Measurements from ENCODE around the gene ADARB1. TPM values are rescaled to one million over a fixed set of nuclear protein-coding genes. Genes with fewer than 3 reads are reported as not detected.

ADARB1 gene
- total RNA-seq, 4 donors from 2014 or later: 3.4 to 15.6 (median 5.7) TPM

DNA sequence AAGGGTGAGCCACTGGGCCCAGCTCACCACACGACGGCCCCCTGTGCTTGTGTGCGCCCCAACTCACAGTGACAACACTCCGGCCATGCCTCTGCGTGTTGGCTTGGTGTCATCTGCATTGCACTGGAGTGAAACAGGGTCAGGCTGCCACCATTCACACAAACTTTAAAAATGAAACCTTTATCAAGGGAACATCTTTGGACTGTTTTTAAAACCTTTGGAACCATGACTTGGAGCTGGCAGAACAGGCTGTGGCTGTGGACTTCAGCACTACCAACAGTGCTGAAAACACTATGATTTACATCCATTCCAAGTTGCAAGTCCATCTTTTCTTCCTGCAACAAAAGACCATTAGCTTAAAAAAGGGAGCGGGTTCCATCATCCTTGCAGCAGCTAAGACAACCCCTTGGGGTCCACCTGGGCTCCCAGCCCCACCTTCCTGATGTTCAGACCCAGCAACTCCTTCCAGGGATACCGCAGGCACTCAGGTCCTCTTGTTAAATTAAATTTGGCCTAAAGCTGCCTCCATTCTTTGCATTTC, 187.7 kb downstream of the ADARB1 start:
- no peak for TF ChIP-seq POLR2A (IDR thresholded peaks at IDR 0.05)
- TF ChIP-seq, protein P1, sequence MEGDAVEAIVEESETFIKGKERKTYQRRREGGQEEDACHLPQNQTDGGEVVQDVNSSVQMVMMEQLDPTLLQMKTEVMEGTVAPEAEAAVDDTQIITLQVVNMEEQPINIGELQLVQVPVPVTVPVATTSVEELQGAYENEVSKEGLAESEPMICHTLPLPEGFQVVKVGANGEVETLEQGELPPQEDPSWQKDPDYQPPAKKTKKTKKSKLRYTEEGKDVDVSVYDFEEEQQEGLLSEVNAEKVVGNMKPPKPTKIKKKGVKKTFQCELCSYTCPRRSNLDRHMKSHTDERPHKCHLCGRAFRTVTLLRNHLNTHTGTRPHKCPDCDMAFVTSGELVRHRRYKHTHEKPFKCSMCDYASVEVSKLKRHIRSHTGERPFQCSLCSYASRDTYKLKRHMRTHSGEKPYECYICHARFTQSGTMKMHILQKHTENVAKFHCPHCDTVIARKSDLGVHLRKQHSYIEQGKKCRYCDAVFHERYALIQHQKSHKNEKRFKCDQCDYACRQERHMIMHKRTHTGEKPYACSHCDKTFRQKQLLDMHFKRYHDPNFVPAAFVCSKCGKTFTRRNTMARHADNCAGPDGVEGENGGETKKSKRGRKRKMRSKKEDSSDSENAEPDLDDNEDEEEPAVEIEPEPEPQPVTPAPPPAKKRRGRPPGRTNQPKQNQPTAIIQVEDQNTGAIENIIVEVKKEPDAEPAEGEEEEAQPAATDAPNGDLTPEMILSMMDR (IDR thresholded peaks at IDR 0.05): no peak
- peaks cover 20 to 55% (median 21%) of the 10 kb centered on the region in 3 donors for H3K36me3 ChIP-seq
- H3K9me3 ChIP-seq: no peaks in the 10 kb centered on the region
- no peak overlapping the region for H3K4me3 ChIP-seq
- intact Hi-C loops (cut with DNase I): no loop called here
- peaks cover 0 to 2% (median 0%) of the 10 kb centered on the region in 3 donors for H3K4me1 ChIP-seq
- H3K27ac ChIP-seq: no peak overlapping the region
- peaks cover 0 to 25% (median 0%) of the 10 kb centered on the region in 4 donors for H3K27me3 ChIP-seq
- 88 to 97% methylated on average over 6 to 7 of the region's 7 CpGs for WGBS, 2 donors
- no peak for DNase-seq

DNA sequence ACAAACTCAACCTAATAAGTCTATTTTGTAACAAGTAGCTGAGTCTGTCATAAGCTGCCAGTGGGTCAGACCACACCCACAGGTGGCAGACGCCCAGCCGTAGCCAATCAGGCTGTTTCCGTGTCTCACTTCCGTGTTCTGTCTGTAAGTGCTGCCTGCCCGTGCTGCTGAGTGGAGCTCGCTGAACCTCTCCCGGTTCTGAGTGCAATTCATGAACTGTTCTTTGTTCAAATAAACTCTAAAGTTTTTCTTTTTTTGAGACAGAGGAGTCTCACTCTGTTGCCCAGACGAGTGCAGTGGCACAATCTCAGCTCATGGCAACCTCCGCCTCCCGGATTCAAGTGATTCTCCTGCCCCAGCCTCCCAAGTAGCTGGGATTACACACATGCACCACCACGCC, 188.2 kb downstream of the ADARB1 start:
- no peak for DNase-seq
- TF ChIP-seq, protein P1 (IDR thresholded peaks at IDR 0.05): no peak
- TF ChIP-seq POLR2A (IDR thresholded peaks at IDR 0.05): no peak
- H3K9me3 ChIP-seq: no peaks in the 10 kb centered on the region
- H3K27ac ChIP-seq: no peak overlapping the region
- no peak overlapping the region for H3K4me3 ChIP-seq
- peaks cover 21 to 60% (median 24%) of the 10 kb centered on the region in 3 donors for H3K36me3 ChIP-seq
- no peaks in the 10 kb centered on the region for H3K4me1 ChIP-seq
- intact Hi-C loops (cut with DNase I): no loop called here
- peaks cover 0 to 20% (median 0%) of the 10 kb centered on the region in 4 donors for H3K27me3 ChIP-seq
- WGBS, 2 donors: 87 to 96% methylated on average over 11 of the region's 11 CpGs

DNA sequence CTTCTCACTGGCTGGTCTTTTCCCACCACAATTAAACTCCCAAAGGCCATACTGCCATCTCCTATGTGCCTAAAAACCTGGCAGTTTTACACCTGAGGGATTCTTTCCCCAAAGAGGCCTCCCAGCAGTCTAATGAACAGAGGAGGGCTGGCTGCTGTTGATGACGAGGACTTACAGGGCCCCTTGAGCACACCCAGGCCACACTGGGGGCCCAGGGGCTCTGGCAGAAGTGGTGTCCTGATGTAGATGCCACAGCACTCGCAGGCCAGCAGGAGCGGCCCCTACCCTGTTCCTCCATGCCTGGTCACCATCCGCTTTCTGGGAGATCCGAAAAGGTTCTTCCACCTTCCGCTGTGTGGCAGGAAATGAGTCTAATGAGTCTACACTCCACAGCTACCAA, 189.2 kb downstream of the ADARB1 start:
- Histone ChIP-seq H3K27ac (no peak overlapping the region), H3K36me3 (peaks cover 21 to 70% (median 24%) of the 10 kb centered on the region in 3 donors), H3K9me3 (no peaks in the 10 kb centered on the region), H3K4me3 (no peak overlapping the region), H3K27me3 (peaks cover 0 to 11% (median 0%) of the 10 kb centered on the region in 4 donors), H3K4me1 (no peaks in the 10 kb centered on the region)
- 87 to 98% methylated on average over 5 to 6 of the region's 6 CpGs for WGBS, 2 donors
- intact Hi-C loops (cut with DNase I): no loop called here
- no peak for DNase-seq
- TF ChIP-seq, protein P1 (IDR thresholded peaks at IDR 0.05): no peak
- TF ChIP-seq POLR2A (IDR thresholded peaks at IDR 0.05): no peak

DNA sequence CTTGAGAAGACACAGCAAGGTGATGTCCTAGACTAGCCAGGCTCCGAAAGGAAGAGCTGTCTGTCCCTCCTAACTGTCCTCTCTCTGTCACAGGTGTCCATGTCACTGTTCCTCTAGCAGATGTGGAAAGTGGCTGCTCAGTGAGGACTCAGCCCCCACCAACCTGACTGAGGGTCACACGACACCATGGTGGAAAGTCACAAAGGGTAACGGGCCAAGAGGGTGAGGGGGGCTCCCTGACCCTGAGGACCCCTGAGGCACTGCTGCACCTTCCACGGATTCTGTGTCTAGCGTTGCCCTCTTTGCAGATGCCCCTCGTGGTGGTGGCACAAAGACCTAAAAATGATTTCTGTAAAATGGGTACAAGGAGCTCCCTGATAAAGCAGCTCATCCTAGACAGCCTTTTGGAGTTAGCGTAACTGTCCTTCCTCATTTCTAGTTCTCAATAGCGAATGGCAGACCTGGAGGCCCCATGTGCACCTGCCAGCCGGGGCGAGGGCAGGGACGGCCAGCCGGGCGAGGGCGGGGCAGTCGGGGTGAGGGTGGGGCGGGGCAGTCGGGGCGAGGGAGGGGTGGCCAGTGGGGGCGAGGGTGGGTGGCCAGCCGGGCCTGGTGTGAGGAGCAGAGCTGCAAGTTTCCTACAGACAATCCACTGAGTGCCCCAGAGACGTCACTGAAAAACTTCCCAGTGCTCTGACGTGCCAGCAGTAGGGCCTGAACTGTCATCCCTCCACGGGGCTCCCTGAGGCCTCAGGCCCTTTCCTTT, 189.9 kb downstream of the ADARB1 start:
- intact Hi-C loops (cut with DNase I): no loop called here
- Histone ChIP-seq H3K9me3 (no peaks in the 10 kb centered on the region), H3K4me3 (no peak overlapping the region), H3K4me1 (no peaks in the 10 kb centered on the region), H3K27me3 (peaks cover 0 to 3% (median 0%) of the 10 kb centered on the region in 4 donors), H3K36me3 (peaks cover 21 to 77% (median 24%) of the 10 kb centered on the region in 3 donors), H3K27ac (no peak overlapping the region)
- WGBS, 2 donors: 84 to 91% methylated on average over 11 to 13 of the region's 23 CpGs
- TF ChIP-seq, protein P1 (IDR thresholded peaks at IDR 0.05): no peak
- no peak for TF ChIP-seq POLR2A (IDR thresholded peaks at IDR 0.05)
- DNase-seq: no peak

DNA sequence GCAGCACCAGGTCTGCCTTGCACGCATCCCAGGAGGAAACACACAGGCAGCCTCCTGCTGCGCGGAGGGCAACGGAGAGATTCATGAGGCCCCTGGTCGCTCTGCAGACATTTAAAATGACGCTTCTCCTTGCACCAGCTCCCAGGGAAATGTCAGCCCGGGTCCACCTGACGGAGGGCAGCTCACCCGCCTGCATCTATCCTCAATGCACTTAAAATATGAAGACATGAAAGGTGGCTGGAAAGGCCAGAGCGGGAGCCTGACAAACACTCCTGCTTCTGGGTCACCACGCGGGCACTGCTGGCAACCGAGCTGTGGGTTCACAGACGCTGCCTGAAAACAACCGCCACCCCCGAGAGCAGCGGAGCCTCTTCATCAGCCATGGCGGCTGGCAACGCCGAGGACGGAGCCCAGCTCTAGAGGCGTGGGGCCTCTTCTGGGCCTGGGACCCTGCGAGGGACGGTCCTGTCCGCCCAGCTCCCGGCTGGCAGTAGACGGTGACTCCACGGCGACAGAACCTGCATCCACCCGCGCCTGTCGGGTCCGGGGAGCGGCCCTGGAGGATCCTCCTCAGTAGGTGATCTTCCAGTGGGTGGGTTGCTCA, 190.6 kb downstream of the ADARB1 start:
- DNase-seq: no peak
- Histone ChIP-seq H3K27ac (no peak overlapping the region), H3K4me3 (no peak overlapping the region), H3K4me1 (no peaks in the 10 kb centered on the region), H3K27me3 (no peaks in the 10 kb centered on the region), H3K36me3 (peaks cover 24 to 84% (median 25%) of the 10 kb centered on the region in 3 donors), H3K9me3 (no peaks in the 10 kb centered on the region)
- intact Hi-C loops (cut with DNase I): no loop called here
- 86 to 93% methylated on average over 9 to 17 of the region's 34 CpGs for WGBS, 2 donors
- TF ChIP-seq, protein P1 (IDR thresholded peaks at IDR 0.05): no peak
- TF ChIP-seq POLR2A (IDR thresholded peaks at IDR 0.05): no peak
